ENCODE data around the gene OPN4. TPM values are rescaled to one million over a fixed set of nuclear protein-coding genes. Genes with fewer than 3 reads are reported as not detected.

OPN4 gene
- total and polyA plus RNA-seq, 9 of the 15 experiments (the other 6 are each of a cell fraction or from before 2014, with no cell fraction given) = not detected

DNA sequence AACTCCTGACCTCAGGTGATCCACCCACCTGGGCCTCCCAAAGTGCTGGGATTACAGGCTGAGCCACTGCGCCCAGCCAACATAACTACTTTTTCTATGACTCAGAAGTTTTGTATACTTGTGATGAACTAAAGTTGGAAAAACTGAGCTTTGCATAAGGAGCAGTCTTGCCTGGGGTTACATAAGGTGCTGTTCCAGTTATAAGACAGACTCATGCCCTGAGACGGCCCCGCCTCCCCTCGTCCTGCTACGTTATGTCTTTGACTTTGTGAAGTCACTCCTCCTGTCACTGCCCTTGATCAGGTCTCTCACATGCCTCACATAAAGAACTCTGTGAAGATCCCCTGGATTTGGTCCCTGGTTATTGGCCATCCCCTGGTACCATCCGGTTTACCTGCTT, 40.4 kb upstream of the OPN4 start:
- H3K27me3 ChIP-seq (ENCODE audit: control insufficient read depth in 2 of 2, insufficient read depth in 2 of 2, low read length in 2 of 2) = no peaks in the 10 kb centered on the region
- ATAC-seq = peak; percentile 42; the same call in 2 of the 3 replicates
- H4K20me1 ChIP-seq (replicated peaks; ENCODE audit: control insufficient read depth, insufficient read depth, low read length) = no peaks in the 10 kb centered on the region
- WGBS (ENCODE audit: insufficient coverage, low coverage, missing lambda C conversion rate) = 52% methylated on average over 6 of the region's 6 CpGs
- no peaks in the 10 kb centered on the region for H3K9me3 ChIP-seq (replicated peaks; ENCODE audit: control insufficient read depth, insufficient read depth, low read depth, low read length)
- H3K9ac ChIP-seq (ENCODE audit: insufficient read depth in 1 of 2, low read depth in 2 of 2, low read length in 2 of 2) = no peak overlapping the region
- BruUV-seq (replicated peaks) = no TSS peak
- peak overlapping the region; percentile 85 for H2AFZ ChIP-seq (ENCODE audit: low read depth, low read length)
- ChIA-PET CTCF (ENCODE audit: low intra/inter-chr PET ratio) (no interaction called here), POLR2A (no interaction called here)
- H3K36me3 ChIP-seq (ENCODE audit: control insufficient read depth, insufficient read depth, low read length) = no peaks in the 10 kb centered on the region
- no peak overlapping the region for H3K4me2 ChIP-seq (ENCODE audit: insufficient read depth, low read length)
- H3K27ac ChIP-seq (ENCODE audit: extremely low read depth, low read depth, low read length) = no peak overlapping the region
- no peaks in the 10 kb centered on the region for H3K79me2 ChIP-seq (ENCODE audit: control insufficient read depth, insufficient read depth, low read length)
- H3K4me1 ChIP-seq (replicated peaks in 1 of 2; ENCODE audit: control insufficient read depth in 2 of 2, insufficient read depth in 2 of 2, low read length in 2 of 2) = no peaks in the 10 kb centered on the region
- in situ Hi-C loops (cut with MboI) = no loop called here
- intact Hi-C loops (cut with micrococcal nuclease) = no loop called here
- FAIRE-seq = no peak
- H3K4me3 ChIP-seq = no peak overlapping the region
- no peak for DNase-seq (ENCODE audit: extremely low read depth in 1 of 4, low spot score in 3 of 4)
- no peak for TF ChIP-seq CEBPG (CRISPR knock-in tag; IDR thresholded peaks at IDR 0.05)
- TF ChIP-seq CEBPG (tag; conservative IDR thresholded peaks at IDR 0.05 in 1 of 2, IDR thresholded peaks at IDR 0.05 in 1 of 2) = peak in 1 of 2 experiments; percentile 42; a peak in 1 of 4 replicates
- TF ChIP-seq, protein P1, sequence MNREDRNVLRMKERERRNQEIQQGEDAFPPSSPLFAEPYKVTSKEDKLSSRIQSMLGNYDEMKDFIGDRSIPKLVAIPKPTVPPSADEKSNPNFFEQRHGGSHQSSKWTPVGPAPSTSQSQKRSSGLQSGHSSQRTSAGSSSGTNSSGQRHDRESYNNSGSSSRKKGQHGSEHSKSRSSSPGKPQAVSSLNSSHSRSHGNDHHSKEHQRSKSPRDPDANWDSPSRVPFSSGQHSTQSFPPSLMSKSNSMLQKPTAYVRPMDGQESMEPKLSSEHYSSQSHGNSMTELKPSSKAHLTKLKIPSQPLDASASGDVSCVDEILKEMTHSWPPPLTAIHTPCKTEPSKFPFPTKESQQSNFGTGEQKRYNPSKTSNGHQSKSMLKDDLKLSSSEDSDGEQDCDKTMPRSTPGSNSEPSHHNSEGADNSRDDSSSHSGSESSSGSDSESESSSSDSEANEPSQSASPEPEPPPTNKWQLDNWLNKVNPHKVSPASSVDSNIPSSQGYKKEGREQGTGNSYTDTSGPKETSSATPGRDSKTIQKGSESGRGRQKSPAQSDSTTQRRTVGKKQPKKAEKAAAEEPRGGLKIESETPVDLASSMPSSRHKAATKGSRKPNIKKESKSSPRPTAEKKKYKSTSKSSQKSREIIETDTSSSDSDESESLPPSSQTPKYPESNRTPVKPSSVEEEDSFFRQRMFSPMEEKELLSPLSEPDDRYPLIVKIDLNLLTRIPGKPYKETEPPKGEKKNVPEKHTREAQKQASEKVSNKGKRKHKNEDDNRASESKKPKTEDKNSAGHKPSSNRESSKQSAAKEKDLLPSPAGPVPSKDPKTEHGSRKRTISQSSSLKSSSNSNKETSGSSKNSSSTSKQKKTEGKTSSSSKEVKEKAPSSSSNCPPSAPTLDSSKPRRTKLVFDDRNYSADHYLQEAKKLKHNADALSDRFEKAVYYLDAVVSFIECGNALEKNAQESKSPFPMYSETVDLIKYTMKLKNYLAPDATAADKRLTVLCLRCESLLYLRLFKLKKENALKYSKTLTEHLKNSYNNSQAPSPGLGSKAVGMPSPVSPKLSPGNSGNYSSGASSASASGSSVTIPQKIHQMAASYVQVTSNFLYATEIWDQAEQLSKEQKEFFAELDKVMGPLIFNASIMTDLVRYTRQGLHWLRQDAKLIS (CRISPR knock-in tag; IDR thresholded peaks at IDR 0.05) = no peak
- no peaks in the 10 kb centered on the region for H3K9me1 ChIP-seq (ENCODE audit: control insufficient read depth, insufficient read depth, low read length)
